GM21717 (cell line): ENCODE measurements around the gene GLG1.
"Not testable (repeated sequence)": the region's sequence is repeated elsewhere in the genome, so short reads cannot be mapped to it uniquely, and the experiment has no call there.

Experiments used
- ATAC-seq: cut with Tn5 transposase; IDR thresholded peaks from one replicate; pipeline ENCODE4 v1.9.1; 2021; ENCODE audit warnings: mild to moderate bottlenecking, moderate library complexity; ENCODE audit not compliant: unreplicated experiment

Gene GLG1

DNA sequence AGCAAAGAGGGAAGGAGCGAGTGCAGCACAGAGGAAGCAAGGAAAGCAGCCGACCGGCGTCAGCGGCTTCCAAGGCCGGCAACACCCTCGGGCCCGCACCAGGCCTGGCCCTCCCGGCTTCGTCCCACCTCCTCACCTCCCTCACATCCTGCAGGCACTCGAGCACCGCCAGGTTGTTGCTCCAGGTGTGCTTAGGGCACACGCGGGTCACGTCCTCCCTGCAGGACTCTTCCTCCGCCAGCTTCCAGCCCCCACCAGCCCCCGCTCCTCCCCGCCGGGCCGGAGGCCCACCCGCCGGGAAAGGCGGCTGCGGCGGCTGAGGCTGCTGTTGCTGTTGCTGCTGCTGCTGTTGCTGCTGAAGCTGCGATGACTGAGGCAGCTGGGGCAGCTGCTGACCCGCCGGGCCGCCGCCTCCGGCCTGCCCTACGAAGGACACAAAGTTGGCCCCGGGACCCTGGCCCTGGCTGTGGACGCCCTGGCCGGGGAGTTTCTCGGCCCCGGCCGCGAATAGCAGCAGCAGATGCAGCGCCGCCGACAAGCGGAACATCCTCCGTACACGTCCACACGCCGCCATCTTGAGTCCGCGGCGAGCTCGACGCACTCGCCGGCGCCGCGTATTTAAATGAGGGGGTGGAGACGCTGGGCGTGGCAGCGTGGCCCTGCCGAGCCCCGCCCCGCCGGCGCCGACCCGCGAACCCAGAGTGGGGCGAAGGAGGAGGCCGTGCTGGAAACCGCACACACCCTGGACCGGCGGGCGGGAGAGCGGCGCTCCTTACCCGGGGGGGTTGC lies at the start of gene GLG1:
TSS of gene GLG1 (minus strand) at position 594 of the 789 bp plus-strand sequence. CDS start at position 574, 20 bp downstream.
- ATAC-seq, result peak; percentile 96

GRCh38 chr16:74654536-74655050 lies 47.7 kb upstream of the GLG1 start:
- no peak for ATAC-seq

DNA sequence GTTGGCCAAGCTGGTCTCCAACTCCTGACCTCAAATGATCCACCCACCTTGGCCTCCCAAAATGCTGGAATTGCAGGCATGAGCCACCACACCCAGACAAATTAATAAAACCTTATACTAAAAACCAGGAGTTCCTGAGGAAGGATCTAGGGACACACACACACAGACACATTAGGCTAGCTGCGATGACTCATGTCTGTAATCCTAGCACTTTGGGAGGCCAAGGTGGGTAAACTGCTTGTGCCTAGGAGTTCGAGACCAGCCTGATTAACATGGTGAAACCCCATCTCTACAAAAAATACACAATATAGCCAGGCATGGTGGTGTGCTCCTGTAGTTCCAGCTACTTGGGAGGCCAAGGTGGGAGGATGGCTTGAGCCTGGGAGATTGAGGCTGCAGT lies 46.0 kb upstream of the GLG1 start:
- not testable (repeated sequence) for ATAC-seq

GRCh38 chr16:74652249-74652648 lies 45.3 kb upstream of the GLG1 start:
- ATAC-seq, result no peak

DNA sequence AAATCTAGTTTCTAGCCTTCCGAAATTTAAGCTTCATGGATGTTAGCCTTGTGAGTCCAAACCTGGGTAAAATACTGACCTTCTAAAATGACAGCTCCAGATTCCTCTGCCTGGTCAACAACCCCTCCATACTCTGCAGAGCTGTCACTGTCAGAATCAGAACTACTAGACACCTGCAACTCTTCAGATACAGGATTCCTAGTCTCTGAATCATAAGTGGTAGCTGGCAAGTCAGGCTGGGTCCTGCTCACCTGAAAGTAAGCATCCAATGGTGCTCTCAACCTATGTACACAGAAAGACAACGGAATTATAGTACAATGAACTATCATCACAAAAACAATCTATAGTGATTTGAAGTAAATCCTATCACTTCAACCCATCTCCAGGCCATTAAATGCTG lies 44.9 kb upstream of the GLG1 start:
- ATAC-seq, result no peak

DNA sequence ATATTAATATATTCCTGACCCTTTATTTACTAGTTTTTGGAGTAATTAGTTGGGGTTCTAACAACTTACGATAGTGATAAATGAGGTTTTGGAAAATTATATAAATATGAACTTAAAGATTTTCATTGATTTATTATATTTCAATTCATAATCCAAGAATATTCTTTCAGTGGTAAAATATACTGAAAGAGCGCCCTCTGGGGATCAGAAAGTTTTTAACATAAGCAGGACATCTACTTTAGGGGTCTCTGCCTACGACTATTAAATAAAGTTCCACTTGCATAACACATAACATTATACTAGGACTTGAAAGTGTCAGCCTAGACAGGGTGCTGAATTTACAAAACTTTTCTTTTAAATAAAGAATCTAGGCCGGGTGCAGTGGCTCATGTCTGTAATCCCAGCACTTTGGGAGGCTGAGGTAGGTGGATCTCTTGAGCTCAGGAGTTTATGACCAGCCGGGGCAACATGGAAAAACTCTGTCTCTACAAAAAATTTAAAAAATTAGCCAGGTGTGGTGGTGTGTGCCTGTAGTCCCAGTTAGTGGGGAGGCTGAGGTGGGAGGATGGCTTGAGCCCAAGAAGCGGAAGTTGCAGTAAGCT lies 44.2 kb upstream of the GLG1 start:
- no peak for ATAC-seq

- ATAC-seq, result no peak
Measured at GRCh38 chr16:74649839-74650504, 43.1 kb upstream of the GLG1 start.

GRCh38 chr16:74641969-74642368 lies 35.1 kb upstream of the GLG1 start:
- no peak for ATAC-seq

DNA sequence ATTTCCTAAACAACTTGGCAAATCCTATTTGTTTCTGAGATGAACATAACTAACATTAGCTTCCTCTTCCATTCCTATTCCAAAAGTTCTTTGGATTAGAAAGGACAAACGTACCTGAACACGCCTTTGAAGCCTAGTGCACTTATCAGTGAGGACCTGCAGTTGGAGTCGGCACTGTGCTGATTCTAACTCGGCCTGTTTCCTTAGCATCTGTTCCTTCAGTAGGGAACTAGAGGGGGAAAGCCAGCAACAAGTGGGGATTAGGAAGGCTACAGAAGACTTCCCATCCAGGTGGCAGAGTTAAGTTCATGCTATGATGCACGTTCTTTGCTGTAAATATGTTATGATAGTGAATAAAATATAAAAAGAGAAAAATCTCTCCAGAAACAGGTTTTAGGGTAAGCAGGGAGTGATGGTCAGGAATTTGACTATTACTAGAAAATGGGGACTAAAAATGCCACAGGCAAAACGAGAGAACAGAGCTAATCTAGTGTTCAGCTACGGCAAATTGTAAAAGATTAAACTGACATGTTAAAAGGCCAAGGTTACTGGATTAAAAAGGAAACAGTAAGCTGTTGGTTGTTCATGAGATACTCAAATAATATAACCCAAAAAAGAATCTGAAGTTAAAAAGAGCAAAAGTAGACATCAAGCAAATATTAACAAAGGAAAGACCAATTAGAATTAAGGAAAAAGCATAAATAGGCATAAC lies 31.0 kb upstream of the GLG1 start:
- no peak for ATAC-seq

DNA sequence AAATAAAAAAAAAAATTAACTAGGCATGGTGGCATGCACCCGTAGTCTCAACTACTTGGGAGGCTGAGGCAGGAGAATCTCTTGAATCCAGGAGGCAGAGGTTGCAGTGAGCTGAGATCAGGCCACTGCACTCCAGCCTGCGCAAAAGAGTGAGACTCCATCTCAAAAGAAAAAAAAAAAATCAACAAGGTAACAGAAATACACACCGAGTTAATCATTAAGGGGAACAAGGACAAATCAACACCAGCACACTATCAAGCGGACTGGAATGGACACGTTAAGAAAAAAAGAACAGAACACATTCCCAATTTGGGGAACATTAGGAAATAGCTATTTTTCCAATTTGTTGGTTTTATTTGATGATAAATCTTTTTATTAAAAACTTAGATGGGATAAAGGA lies 28.4 kb upstream of the GLG1 start:
- ATAC-seq, result no peak

GRCh38 chr16:74633686-74634085 lies 26.8 kb upstream of the GLG1 start:
- no peak for ATAC-seq

DNA sequence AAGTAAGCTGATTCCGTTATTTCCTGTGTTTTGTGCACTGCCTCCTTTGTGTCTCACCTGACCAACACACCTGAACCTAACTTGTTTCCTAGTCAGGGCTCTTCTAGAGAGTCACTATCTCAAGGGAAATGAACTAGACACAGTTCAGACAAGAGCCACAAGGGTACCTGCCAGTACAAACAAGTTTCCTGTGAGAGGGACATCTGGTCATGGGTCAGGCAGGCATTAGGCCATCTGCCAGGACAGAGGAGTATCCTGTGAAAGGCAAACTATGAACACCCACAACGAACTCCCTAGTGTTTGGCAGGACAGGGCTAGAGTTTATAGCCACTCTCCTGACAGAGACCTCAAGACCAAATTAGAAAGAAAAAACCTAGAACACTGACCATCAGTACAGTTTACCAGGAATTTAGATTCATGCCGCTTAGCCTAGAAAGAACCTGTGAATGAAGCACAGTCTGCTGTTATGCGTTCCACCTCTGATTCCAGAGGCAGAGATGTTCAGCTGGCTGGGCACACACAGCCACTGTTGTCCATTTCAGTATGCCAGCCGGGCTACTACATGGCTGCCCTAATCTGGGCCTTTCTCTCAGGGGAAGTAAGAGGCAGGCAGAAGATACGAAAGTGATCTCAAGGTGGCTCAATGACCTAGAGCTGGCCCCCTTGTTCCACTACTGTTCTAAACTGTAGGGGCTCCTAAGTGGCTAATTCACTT lies 20.7 kb upstream of the GLG1 start:
- ATAC-seq, result no peak

- no peak for ATAC-seq
Measured at GRCh38 chr16:74626741-74627416, 20.0 kb upstream of the GLG1 start.

- ATAC-seq, result no peak
Measured at GRCh38 chr16:74625500-74626350, 18.8 kb upstream of the GLG1 start.

DNA sequence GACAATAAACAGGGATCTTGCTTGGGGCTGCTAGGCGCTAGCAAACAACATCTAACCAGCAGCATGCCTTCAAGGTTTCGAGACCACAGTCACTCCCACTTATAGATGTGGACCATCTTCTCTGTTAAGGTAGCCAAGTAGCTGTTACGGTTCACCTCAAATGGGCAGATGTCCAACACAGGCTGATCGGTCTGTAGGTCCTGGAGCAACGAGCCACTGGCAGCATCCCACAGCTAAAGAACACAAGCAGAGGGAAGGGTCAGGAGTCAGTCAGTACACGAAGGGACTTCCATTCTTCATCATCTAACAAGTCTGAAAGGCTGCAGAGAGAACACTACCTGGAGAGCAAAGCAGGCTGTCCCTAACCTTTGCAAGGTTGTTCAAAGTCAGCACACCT lies 16.9 kb upstream of the GLG1 start:
- ATAC-seq, result no peak

DNA sequence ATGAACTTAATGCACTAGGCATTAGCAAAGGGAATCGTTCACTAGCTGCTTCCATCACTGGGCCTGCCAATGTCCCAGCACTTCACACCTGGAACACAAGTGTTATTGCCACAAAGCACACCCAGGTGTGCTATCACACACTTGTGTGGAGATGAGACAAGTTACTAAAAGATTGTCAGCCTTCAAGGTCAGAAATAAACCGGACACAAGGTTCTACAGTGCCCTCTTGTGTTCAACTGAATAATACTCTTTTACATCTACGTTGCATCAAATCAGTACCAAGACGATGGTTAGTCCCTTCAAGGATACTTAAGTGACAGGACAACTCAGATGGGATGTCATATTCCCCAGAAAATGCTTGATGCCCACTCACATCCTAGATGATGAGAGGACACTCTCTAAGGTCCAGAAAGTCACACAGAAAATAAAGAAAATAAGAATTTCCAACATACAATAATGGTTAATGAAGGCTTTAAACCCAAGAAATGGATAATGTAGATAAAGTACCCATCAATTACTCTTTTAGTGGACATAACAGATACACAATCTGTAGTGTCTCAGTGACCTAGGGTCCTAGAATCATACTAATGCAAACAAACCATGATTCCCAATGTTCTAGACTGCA lies 16.4 kb upstream of the GLG1 start:
- no peak for ATAC-seq

- no peak for ATAC-seq
Measured at GRCh38 chr16:74622005-74622404, 15.1 kb upstream of the GLG1 start.

DNA sequence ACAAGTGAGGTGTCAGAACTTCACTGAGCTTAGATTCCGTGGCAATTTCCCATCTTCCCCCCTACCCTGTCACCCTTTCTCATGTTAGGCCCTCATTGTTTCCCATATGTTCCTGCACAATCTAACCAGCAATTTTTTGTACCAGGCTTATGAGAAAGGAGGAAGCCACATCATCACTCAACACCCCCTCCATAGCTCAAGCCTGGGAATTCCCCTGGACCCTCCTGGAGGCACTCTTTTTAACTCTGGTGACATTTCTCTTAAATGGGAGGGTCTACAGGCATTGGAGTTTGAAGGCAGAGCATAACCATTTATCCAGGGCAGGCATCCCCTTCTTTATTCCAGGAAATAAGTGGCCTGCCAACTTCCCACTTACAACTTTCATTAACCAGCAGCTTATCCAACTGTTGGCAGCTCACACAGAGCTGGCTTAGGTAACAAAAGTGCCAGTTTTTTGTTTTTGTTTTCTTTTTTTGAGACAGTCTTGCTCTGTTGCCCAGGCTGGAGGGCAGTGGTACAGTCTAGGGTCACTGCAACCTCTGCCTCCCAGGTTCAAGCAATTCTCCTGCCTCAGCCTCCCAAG lies 10.4 kb upstream of the GLG1 start:
- ATAC-seq, result no peak
